AG09309 (cell line): ENCODE results near the gene SRPK2.

Experiments used
- DNase-seq: peaks from one replicate; pipeline ENCODE4 v3.0.0-alpha.2; 2010; ENCODE audit warnings: low read depth
- H3K4me3 ChIP-seq: 2 replicates; pipeline ENCODE4 v1.5.1; 2011; ENCODE audit warnings: mild to moderate bottlenecking, low read depth, low read length, moderate library complexity; ENCODE audit not compliant: control insufficient read depth
- TF ChIP-seq, protein P1 (sequence below): IDR thresholded peaks from 2 replicates; pipeline ENCODE4 v1.5.1; 2011; ENCODE audit warnings: mild to moderate bottlenecking, low read depth, low read length, inconsistent platforms; ENCODE audit not compliant: insufficient read depth, control insufficient read depth; ENCODE audit errors: missing control alignments

SRPK2 gene

GRCh38 chr7:105321754-105322455, 66.8 kb downstream of the SRPK2 start:
- H3K4me3 ChIP-seq: no peak overlapping the region
- TF ChIP-seq, protein P1, sequence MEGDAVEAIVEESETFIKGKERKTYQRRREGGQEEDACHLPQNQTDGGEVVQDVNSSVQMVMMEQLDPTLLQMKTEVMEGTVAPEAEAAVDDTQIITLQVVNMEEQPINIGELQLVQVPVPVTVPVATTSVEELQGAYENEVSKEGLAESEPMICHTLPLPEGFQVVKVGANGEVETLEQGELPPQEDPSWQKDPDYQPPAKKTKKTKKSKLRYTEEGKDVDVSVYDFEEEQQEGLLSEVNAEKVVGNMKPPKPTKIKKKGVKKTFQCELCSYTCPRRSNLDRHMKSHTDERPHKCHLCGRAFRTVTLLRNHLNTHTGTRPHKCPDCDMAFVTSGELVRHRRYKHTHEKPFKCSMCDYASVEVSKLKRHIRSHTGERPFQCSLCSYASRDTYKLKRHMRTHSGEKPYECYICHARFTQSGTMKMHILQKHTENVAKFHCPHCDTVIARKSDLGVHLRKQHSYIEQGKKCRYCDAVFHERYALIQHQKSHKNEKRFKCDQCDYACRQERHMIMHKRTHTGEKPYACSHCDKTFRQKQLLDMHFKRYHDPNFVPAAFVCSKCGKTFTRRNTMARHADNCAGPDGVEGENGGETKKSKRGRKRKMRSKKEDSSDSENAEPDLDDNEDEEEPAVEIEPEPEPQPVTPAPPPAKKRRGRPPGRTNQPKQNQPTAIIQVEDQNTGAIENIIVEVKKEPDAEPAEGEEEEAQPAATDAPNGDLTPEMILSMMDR: no peak
- DNase-seq: no peak

DNA sequence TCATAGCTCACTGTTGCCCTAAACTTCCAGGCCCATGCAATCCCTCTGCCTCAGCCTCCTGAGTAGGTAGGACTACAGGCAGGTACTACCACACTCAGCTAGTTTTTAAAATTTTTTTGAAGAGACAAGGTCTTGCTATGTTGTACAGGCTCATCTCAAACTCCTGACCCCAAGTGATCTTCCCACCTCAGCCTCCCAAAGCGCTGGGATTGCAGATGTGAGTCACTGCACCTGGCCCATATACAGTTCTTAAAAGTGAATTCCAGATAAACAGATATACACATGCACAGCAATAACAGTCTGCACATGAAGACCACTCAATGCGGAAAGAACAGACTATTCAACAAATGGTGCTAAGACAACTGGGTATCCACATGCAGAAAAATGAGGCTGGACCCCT, 67.8 kb downstream of the SRPK2 start:
- TF ChIP-seq, protein P1: no peak
- DNase-seq: no peak
- H3K4me3 ChIP-seq: no peak overlapping the region

DNA sequence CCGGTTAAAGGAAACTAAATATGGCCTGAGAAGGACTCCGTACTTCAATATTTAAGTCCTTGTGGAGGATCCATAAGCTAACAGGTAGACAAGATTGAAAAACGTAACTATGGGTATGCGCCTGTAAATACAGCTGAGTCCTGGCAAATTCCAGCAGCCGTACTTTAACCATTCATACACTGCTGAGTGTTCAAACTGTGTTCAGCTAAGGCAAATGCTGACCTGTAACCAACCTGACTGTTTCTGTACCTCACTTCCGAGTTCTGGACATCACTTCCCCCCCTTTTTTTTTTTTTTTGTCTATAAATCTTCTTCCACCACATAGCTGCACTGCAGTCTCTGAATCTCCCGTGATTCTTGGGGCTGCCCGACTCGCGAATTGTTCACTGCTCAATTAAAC, 69.1 kb downstream of the SRPK2 start:
- H3K4me3 ChIP-seq: no peak overlapping the region
- DNase-seq: no peak
- TF ChIP-seq, protein P1: no peak

- DNase-seq: no peak
- no peak overlapping the region for H3K4me3 ChIP-seq
- TF ChIP-seq, protein P1: no peak
Observed at GRCh38 chr7:105316578-105317344, 72.0 kb downstream of the SRPK2 start.

GRCh38 chr7:105315357-105315756, 73.4 kb downstream of the SRPK2 start:
- no peak overlapping the region for H3K4me3 ChIP-seq
- DNase-seq: no peak
- TF ChIP-seq, protein P1: no peak

DNA sequence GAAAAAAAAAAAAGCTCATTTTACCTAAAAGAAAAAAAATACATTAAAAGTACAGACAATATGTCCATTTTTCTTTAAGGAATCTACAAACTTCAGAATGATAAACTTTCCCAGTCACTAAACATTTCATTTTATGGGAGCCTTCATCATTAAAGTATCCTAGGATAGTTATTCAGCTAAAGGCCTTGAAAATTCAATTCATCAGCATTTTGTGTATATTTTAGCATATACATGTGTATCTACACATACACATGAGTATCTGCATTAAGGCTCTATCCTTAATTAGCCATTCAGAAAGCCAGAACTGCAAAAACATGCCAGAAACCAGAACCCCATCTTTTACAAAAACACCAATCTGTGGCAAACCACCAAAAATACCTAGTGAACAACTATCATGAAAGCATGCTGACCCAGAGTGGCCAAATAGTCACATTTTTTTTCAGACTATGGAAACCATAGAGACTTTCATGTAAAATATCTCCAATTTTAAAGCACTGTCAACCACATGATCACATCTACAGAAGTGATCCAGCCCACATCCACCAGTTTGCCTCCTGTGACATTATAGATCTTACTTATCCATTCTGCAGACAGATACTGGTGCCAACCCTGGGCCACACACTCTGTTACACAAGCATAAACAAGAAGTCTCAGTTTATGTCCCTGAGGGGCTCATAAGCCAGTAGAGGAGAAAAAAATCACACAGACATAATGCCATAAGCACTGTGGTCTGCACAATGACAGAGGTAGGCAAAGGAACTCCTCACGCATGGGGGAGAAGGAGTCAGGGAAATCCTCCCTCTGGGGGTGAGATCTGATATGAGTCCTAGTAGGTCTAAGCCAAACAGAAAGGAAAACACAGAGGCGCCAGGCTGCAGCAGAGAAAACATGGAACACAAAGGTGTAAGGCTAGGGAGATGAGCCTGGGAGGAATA, 79.2 kb downstream of the SRPK2 start:
- TF ChIP-seq, protein P1: no peak
- no peak overlapping the region for H3K4me3 ChIP-seq
- no peak for DNase-seq
